Measurements from ENCODE around the gene CBY2.

DNA sequence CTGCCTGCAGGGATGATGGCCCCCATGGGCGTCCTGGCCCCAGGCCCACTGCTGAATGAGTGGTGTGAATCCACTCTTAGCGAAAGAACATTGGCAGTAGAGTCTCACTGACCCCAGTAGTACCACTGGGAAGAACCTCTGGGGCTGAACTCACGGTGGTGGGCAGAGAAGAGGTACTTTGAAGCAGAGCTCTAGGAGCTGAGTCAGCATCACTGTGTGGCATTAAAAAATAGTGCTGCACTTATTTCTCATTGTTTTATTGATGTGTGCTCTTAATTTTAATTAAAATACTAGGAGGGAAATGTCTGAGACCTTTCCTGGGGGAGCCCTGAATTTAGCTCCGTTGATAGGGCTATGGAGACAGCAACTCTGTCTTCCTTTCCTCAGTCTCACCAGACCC is 61.3 kb downstream of the CBY2 start:
- TF ChIP-seq CTCF (IDR thresholded peaks at IDR 0.05; ENCODE audit: low read depth, low read length, poor library complexity, severe bottlenecking) (no peak), EZH2phosphoT487 (IDR thresholded peaks at IDR 0.05; ENCODE audit: borderline replicate concordance, low read length) (no peak)

Data from DOHH2 (cell line).